ENCODE measurements around the gene HDAC11. TPM values are rescaled to one million over a fixed set of nuclear protein-coding genes. Genes with fewer than 3 reads are reported as not detected.

HDAC11 gene
- total and polyA plus RNA-seq, 11 donors, result 20.8 to 49.4 (median 30.7) TPM

- intact Hi-C loops (cut with DNase I), result loop anchor here in 1 of 10 donors (10.0 kb wide), 1 partner anchor 607 kb away; no protein-coding TSS in a partner anchor
- H3K4me3 ChIP-seq, result no peak overlapping the region
- H3K27ac ChIP-seq, result no peak overlapping the region
- H3K36me3 ChIP-seq, result no peaks in the 10 kb centered on the region
- ATAC-seq, result no peak
- no peak for TF ChIP-seq POLR2A (IDR thresholded peaks at IDR 0.05)
- TF ChIP-seq, protein P1, sequence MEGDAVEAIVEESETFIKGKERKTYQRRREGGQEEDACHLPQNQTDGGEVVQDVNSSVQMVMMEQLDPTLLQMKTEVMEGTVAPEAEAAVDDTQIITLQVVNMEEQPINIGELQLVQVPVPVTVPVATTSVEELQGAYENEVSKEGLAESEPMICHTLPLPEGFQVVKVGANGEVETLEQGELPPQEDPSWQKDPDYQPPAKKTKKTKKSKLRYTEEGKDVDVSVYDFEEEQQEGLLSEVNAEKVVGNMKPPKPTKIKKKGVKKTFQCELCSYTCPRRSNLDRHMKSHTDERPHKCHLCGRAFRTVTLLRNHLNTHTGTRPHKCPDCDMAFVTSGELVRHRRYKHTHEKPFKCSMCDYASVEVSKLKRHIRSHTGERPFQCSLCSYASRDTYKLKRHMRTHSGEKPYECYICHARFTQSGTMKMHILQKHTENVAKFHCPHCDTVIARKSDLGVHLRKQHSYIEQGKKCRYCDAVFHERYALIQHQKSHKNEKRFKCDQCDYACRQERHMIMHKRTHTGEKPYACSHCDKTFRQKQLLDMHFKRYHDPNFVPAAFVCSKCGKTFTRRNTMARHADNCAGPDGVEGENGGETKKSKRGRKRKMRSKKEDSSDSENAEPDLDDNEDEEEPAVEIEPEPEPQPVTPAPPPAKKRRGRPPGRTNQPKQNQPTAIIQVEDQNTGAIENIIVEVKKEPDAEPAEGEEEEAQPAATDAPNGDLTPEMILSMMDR (IDR thresholded peaks at IDR 0.05), result no peak
- 80 to 83% (median 81%) methylated on average over 4 of the region's 4 CpGs for WGBS, 4 donors
- DNase-seq, result no peak
- no peaks in the 10 kb centered on the region for H3K9me3 ChIP-seq
- H3K4me1 ChIP-seq, result no peaks in the 10 kb centered on the region
- peaks cover 0 to 7% (median 0%) of the 10 kb centered on the region in 9 donors for H3K27me3 ChIP-seq
Observed at GRCh38 chr3:13472286-13472685, 7.8 kb upstream of the HDAC11 start.

GRCh38 chr3:13473020-13473419 lies 7.1 kb upstream of the HDAC11 start:
- no peak overlapping the region for H3K4me3 ChIP-seq
- whole genome bisulfite sequencing, 4 donors, result 91 to 100% (median 96%) methylated on average over 3 of the region's 3 CpGs
- peaks cover 0 to under 1% (median 0%) of the 10 kb centered on the region in 12 donors for H3K4me1 ChIP-seq
- no peaks in the 10 kb centered on the region for H3K36me3 ChIP-seq
- no peaks in the 10 kb centered on the region for H3K9me3 ChIP-seq
- intact Hi-C loops (cut with DNase I), result loop anchor here in 1 of 10 donors (10.0 kb wide), 1 partner anchor 608 kb away; no protein-coding TSS in a partner anchor
- ATAC-seq (no peak), DNase-seq (no peak)
- H3K27me3 ChIP-seq, result peaks cover 0 to 7% (median 0%) of the 10 kb centered on the region in 9 donors
- TF ChIP-seq, protein P1 (IDR thresholded peaks at IDR 0.05), result no peak
- no peak for TF ChIP-seq POLR2A (IDR thresholded peaks at IDR 0.05)
- no peak overlapping the region for H3K27ac ChIP-seq

DNA sequence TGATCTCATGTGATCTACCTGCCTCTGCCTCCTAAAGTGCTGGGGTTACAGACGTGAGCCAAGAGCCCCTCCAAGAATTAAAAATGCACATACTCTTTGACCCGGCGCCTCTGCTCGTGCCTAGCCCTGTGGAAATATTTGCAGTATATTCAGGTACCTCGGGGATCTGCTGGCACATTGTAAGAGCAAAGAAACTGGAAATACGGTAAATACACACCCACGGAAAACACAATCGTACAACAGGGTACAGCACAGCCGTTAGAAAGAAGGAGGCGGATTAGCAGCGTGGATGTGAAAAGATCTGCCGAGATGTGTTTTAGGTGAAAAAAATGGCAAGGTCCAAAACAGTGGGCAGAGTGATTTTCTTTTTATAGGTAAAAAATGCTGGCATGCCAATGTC lies 6.1 kb upstream of the HDAC11 start:
- ATAC-seq (no peak), DNase-seq (no peak)
- Histone ChIP-seq H3K4me3 (no peak overlapping the region), H3K9me3 (no peaks in the 10 kb centered on the region), H3K4me1 (peaks cover 0 to 9% (median 4%) of the 10 kb centered on the region in 12 donors), H3K36me3 (no peaks in the 10 kb centered on the region), H3K27ac (no peak overlapping the region), H3K27me3 (peaks cover 0 to 7% (median 0%) of the 10 kb centered on the region in 9 donors)
- no peak for TF ChIP-seq POLR2A (IDR thresholded peaks at IDR 0.05)
- TF ChIP-seq, protein P1 (IDR thresholded peaks at IDR 0.05), result no peak
- 81 to 85% (median 81%) methylated on average over 12 of the region's 12 CpGs for WGBS, 4 donors
- intact Hi-C loops (cut with DNase I), result loop anchor here in 1 of 10 donors (10.0 kb wide), 1 partner anchor 609 kb away; no protein-coding TSS in a partner anchor

DNA sequence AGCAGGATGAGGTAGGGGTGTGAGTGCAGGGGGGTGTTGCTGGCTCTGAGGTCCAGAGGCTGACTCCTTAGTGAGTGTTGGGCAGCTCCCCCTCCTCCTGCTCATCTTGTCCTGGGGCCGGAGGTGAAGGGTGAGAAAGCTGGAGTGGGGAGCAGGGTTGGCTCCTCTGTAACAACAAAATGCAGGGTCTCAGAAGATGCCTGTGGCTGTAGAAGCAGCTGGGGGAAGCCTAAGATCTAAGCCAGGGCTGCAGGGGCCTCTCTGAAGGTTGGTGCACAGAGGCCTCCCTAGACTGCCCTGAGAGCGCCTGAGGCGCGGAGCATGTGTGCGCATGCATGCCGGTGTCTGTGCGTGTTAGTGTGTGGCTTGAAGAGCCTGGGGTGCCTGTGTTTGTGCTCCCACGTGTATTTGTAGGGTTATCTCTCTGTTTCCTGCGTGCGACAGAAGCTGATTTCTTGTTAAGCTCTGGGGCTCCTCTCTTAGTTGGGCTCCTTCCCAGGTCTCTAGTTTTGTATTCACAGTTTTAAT lies 5.3 kb upstream of the HDAC11 start:
- DNase-seq (no peak), ATAC-seq (no peak)
- Histone ChIP-seq H3K27me3 (peaks cover 0 to 7% (median 0%) of the 10 kb centered on the region in 9 donors), H3K4me1 (peaks cover 0 to 13% (median 6%) of the 10 kb centered on the region in 12 donors), H3K27ac (no peak overlapping the region), H3K9me3 (no peaks in the 10 kb centered on the region), H3K36me3 (no peaks in the 10 kb centered on the region), H3K4me3 (no peak overlapping the region)
- WGBS, 4 donors, result 75 to 83% (median 80%) methylated on average over 9 to 10 of the region's 10 CpGs
- intact Hi-C loops (cut with DNase I), result loop anchor here in 1 of 10 donors (10.0 kb wide), 1 partner anchor 610 kb away; no protein-coding TSS in a partner anchor
- TF ChIP-seq, protein P1 (IDR thresholded peaks at IDR 0.05), result no peak
- TF ChIP-seq POLR2A (IDR thresholded peaks at IDR 0.05), result no peak

Data from heart left ventricle (tissue), 16 donors.